ENCODE results near the gene GDI2.

Gene GDI2

DNA sequence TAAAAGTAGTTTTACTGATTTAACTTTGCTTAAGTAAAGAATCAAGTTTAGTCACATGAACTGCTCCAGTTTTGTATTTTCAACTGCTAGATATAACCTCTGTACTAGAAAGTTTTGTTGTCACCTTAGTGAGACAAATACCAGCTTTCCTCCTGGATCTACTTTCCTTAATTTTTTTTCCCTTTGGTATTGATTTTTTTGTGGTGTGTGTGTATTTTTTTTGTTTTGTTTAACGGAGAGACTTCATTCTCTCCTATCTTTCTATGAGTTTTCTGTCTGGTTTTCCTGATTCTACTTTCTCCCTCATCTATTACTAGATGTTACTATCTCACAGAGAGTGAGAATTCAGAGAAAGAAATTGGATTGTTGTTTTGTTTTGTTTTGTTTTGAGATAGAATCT lies 76.6 kb downstream of the GDI2 start:
- DNase-seq, result no peak

DNA sequence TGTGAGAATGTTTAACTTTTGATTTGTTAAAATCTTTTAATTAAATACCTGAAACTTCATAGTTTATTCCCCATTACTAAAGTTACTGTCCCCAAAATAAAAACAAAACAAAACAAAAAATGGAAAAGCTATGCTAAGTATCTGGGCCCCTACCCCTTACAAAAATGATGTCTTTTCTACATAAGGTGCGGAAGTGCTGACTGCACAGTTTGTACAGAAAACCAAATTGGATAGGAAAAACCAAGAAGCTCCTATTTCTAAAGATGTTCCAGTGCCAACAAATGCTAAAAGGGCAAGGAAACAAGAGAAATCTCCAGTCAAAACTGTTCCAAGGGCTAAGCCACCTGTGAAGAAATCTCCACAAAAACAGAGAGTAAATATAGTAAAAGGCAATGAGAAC lies 78.1 kb downstream of the GDI2 start:
- DNase-seq, result no peak

GRCh38 chr10:5732141-5732540 lies 81.1 kb downstream of the GDI2 start:
- DNase-seq, result no peak

DNA sequence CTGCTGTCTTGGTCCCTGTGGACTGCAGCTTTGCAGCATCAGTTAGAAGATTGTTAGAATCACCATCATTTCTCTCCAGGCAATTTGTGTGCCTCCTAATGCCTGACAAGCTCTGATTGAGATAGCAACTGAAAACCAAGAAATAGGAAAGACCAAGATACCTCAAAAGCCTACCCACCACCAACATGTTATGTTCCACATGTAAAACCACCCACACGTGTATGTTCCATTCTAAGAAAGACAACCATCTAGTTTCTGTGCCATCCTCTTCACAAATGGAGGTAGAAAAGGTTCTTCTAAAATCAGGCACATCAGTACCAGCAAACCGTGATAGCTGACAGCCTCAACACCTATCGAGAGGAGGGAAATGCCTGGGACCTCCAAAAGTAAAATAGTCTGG lies 81.7 kb downstream of the GDI2 start:
- no peak for DNase-seq

DNA sequence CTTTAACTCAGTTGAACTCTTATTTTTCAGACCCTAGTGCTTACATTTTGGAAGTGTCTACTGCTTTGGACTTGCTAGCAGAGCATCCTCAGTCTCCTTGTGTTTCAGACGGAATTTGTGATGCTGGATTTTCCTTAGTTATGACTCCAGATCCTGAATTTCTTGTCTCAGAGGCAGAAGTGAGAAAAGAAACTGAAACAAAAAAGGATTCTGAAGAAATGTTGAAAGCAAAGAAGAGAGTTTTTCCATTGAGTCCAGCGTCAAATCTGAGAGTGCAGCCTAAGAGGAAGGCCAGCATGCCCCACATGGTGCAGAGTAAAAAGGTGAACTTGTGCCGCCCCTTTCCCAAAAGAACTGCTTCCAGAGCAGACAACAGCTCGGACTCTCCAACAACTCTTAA lies 82.5 kb downstream of the GDI2 start:
- DNase-seq, result no peak

GRCh38 chr10:5723692-5724091 lies 89.5 kb downstream of the GDI2 start:
- DNase-seq, result no peak

GRCh38 chr10:5720182-5720581 lies 93.1 kb downstream of the GDI2 start:
- DNase-seq, result no peak

DNA sequence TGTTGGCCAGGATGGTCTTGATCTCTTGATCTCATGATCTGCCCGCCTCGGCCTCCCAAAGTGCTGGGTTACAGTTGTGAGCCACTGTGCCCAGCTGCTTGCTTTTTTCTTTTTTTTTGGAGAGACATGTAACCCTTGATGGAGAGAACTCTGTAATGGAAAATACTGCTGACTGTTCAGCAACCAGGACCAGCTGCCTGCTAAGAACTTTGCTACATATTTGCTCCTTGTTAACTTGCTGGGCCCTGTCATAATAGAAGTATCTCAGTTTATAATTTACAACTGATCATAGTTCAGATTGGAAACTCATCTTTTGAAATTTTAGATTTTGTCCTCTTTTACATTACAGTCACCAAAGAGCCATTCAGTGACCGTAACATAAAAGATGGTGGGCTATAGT lies 93.7 kb downstream of the GDI2 start:
- no peak for DNase-seq

Data from stimulated activated CD8-positive, alpha-beta memory T cell treated with anti-CD3 and anti-CD28 coated beads, Interleukin-4, amount 100 ng/mL, for 48 hours (primary cell).